Measurements from ENCODE around the gene ZNF70. TPM values are rescaled to one million over a fixed set of nuclear protein-coding genes. Genes with fewer than 3 reads are reported as not detected.

The ZNF70 gene
- total and polyA plus RNA-seq, 2 of the 4 experiments (the other 2 are of a cell fraction), result 2.3 to 4.3 TPM

DNA sequence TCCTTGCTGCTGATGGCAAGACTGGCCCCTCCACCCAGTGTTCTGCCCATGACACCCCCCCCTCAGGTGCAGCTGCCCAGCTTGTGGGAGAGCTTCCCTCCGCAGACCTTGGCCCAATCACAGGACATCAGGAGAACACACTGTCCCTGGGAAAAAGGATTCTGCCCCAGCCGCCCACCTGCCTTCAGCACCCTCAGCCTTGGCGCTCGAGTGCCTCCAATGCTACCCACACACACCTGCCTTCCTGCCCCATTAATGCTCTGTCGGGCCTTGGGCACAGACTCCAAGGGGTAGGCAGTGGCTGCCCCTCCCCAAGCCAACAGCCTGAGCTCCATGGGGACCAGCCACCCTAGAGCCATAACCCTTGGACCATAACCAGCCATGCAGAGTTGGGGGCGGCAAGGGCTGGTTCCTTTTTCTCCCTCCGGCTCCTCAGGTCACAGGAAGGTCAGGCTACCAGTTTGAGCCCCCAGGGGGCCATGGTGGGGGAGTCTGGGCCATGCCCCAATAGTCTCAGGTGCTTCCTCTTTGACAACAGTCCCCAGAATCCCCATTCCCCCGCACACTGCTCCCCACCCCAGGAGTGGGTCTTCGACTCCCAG lies 1.3 kb upstream of the ZNF70 start:
- no peak for ATAC-seq (ENCODE audit: low read depth)
- Histone ChIP-seq H3K4me1 (ENCODE audit: control insufficient read depth, insufficient read depth, low read length) (peaks cover 4% of the 10 kb centered on the region), H3K56ac (ENCODE audit: extremely low read depth, insufficient read depth, low read length) (no peak overlapping the region), H3K14ac (replicated peaks; ENCODE audit: low read depth, low read length) (no peak overlapping the region), H3K27ac (ENCODE audit: insufficient read depth, low read length) (no peak overlapping the region), H3K4me3 (ENCODE audit: insufficient read depth, low read depth, low read length) (no peak overlapping the region), H3K79me1 (ENCODE audit: low read depth in 1 of 2, low read length in 2 of 2) (peaks cover 9 to 23% of the 10 kb centered on the region in 2 experiments), H3K9ac (ENCODE audit: low read depth, low read length) (no peak overlapping the region), H3K9me1 (ENCODE audit: insufficient read depth, low read length) (peaks cover 5% of the 10 kb centered on the region), H4K20me1 (ENCODE audit: insufficient read depth, low read length) (no peaks in the 10 kb centered on the region), H3K4ac (ENCODE audit: low read depth, low read length) (no peak overlapping the region), H2AK5ac (ENCODE audit: low read depth, low read length) (0 out of 2 replicates have a peak overlapping the region, but pooled peaks have one; percentile 63), H3K18ac (ENCODE audit: low read depth, low read length) (no peak overlapping the region), H3K9me3 (ENCODE audit: control insufficient read depth, insufficient read depth, low read length) (no peaks in the 10 kb centered on the region), H3K23ac (ENCODE audit: low read depth, low read length) (no peak overlapping the region), H2BK15ac (ENCODE audit: low read depth, low read length) (no peak overlapping the region), H3K27me3 (ENCODE audit: control insufficient read depth, insufficient read depth, low read length) (0 out of 2 replicates have a peak, but pooled peaks cover 1% of the 10 kb centered on the region), H4K91ac (ENCODE audit: insufficient read depth, low read depth, low read length) (no peak overlapping the region), H2BK20ac (ENCODE audit: low read depth, low read length) (no peak overlapping the region), H3K4me2 (ENCODE audit: low read depth, low read length) (no peak overlapping the region), H2BK5ac (ENCODE audit: low read depth, low read length, poor library complexity, severe bottlenecking) (no peak overlapping the region), H3K36me3 (ENCODE audit: control insufficient read depth, insufficient read depth, low read length) (no peaks in the 10 kb centered on the region), H2BK120ac (ENCODE audit: low read depth, low read length) (no peak overlapping the region), H2AFZ (replicated peaks; ENCODE audit: low read length, poor library complexity) (no peak overlapping the region), H2AK9ac (replicated peaks; ENCODE audit: low read depth, low read length, poor library complexity) (no peak overlapping the region), H4K5ac (ENCODE audit: low read depth, low read length) (no peak overlapping the region), H4K8ac (ENCODE audit: low read depth in 2 of 2, low read length in 2 of 2) (peak overlapping the region in 1 of 2 experiments; percentile 98; a peak in 1 of 4 replicates)
- TF ChIP-seq POLR2A (IDR thresholded peaks at IDR 0.05; ENCODE audit: low read depth, low read length) (no peak), CHD1 (IDR thresholded peaks at IDR 0.05; ENCODE audit: low read depth, low read length) (no peak), RAD21 (IDR thresholded peaks at IDR 0.05; ENCODE audit: low read length) (no peak), MXI1 (IDR thresholded peaks at IDR 0.05; ENCODE audit: borderline replicate concordance, low read depth, low read length) (no peak), MAZ (IDR thresholded peaks at IDR 0.05; ENCODE audit: borderline replicate concordance, low read depth, low read length) (no peak), RFX5 (IDR thresholded peaks at IDR 0.05; ENCODE audit: low read depth, low read length) (no peak), SMC3 (IDR thresholded peaks at IDR 0.05; ENCODE audit: low read depth, low read length) (no peak)
- TF ChIP-seq, protein P1, sequence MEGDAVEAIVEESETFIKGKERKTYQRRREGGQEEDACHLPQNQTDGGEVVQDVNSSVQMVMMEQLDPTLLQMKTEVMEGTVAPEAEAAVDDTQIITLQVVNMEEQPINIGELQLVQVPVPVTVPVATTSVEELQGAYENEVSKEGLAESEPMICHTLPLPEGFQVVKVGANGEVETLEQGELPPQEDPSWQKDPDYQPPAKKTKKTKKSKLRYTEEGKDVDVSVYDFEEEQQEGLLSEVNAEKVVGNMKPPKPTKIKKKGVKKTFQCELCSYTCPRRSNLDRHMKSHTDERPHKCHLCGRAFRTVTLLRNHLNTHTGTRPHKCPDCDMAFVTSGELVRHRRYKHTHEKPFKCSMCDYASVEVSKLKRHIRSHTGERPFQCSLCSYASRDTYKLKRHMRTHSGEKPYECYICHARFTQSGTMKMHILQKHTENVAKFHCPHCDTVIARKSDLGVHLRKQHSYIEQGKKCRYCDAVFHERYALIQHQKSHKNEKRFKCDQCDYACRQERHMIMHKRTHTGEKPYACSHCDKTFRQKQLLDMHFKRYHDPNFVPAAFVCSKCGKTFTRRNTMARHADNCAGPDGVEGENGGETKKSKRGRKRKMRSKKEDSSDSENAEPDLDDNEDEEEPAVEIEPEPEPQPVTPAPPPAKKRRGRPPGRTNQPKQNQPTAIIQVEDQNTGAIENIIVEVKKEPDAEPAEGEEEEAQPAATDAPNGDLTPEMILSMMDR (conservative IDR thresholded peaks at IDR 0.05; ENCODE audit: low read depth, low read length), result no peak
- TF ChIP-seq, protein P2, sequence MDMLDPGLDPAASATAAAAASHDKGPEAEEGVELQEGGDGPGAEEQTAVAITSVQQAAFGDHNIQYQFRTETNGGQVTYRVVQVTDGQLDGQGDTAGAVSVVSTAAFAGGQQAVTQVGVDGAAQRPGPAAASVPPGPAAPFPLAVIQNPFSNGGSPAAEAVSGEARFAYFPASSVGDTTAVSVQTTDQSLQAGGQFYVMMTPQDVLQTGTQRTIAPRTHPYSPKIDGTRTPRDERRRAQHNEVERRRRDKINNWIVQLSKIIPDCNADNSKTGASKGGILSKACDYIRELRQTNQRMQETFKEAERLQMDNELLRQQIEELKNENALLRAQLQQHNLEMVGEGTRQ (IDR thresholded peaks at IDR 0.05; ENCODE audit: low read depth, low read length), result no peak
- TF ChIP-seq, protein P3, sequence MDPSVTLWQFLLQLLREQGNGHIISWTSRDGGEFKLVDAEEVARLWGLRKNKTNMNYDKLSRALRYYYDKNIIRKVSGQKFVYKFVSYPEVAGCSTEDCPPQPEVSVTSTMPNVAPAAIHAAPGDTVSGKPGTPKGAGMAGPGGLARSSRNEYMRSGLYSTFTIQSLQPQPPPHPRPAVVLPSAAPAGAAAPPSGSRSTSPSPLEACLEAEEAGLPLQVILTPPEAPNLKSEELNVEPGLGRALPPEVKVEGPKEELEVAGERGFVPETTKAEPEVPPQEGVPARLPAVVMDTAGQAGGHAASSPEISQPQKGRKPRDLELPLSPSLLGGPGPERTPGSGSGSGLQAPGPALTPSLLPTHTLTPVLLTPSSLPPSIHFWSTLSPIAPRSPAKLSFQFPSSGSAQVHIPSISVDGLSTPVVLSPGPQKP (IDR thresholded peaks at IDR 0.05; ENCODE audit: borderline replicate concordance, low read depth, low read length), result no peak
- no TSS peak for BruUV-seq (replicated peaks)
- dilution Hi-C loops (cut with HindIII; ENCODE audit: low sequenced_read_pairs, unreplicated experiment) (no loop called here), intact Hi-C loops (cut with micrococcal nuclease) (no loop called here), in situ Hi-C loops (cut with MboI; ENCODE audit: low sequenced_read_pairs) (no loop called here)
- POLR2A ChIA-PET (ENCODE audit: unreplicated experiment), result interaction anchor here (0.5 kb wide), 1 partner anchor 98 kb away, joined by 3 read pairs; no protein-coding TSS in a partner anchor
- no peak for DNase-seq
- CTCF ChIA-PET, result no interaction called here
- WGBS, 2 experiments (ENCODE audit: extremely low coverage in 2 of 2, insufficient read length in 1 of 2), result 71% methylated on average over 1 of the region's 9 CpGs; no CpG with 5 or more reads in 1 of the 2 experiments

All from IMR-90 (cell line).